NB4 (cell line): Measurements from ENCODE around the gene KCMF1.

ENCODE experiments used
- MYC ChIP-seq: IDR thresholded peaks from 2 replicates; pipeline ENCODE4 v1.6.1; 2011; ENCODE audit warnings: low read depth, low read length
- POLR2A ChIP-seq: IDR thresholded peaks from 2 replicates; pipeline ENCODE4 v1.6.1; 2011; ENCODE audit warnings: mild to moderate bottlenecking; ENCODE audit not compliant: insufficient read length; ENCODE audit errors: extremely low read depth
- TF ChIP-seq, protein P1 (sequence below): IDR thresholded peaks from one replicate; pipeline ENCODE4 v1.5.1; 2012; ENCODE audit warnings: low read depth, low read length
- TF ChIP-seq, protein P2 (sequence below): IDR thresholded peaks from 2 replicates; pipeline ENCODE4 v1.6.1; 2011; ENCODE audit warnings: low read depth, low read length

GRCh38 chr2:84970210-84970867 lies 622 bp upstream of the KCMF1 start:
- TF ChIP-seq, protein P1, sequence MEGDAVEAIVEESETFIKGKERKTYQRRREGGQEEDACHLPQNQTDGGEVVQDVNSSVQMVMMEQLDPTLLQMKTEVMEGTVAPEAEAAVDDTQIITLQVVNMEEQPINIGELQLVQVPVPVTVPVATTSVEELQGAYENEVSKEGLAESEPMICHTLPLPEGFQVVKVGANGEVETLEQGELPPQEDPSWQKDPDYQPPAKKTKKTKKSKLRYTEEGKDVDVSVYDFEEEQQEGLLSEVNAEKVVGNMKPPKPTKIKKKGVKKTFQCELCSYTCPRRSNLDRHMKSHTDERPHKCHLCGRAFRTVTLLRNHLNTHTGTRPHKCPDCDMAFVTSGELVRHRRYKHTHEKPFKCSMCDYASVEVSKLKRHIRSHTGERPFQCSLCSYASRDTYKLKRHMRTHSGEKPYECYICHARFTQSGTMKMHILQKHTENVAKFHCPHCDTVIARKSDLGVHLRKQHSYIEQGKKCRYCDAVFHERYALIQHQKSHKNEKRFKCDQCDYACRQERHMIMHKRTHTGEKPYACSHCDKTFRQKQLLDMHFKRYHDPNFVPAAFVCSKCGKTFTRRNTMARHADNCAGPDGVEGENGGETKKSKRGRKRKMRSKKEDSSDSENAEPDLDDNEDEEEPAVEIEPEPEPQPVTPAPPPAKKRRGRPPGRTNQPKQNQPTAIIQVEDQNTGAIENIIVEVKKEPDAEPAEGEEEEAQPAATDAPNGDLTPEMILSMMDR: no peak
- no peak for TF ChIP-seq POLR2A
- TF ChIP-seq, protein P2, sequence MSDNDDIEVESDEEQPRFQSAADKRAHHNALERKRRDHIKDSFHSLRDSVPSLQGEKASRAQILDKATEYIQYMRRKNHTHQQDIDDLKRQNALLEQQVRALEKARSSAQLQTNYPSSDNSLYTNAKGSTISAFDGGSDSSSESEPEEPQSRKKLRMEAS: no peak
- no peak for TF ChIP-seq MYC
